GM19397 (cell line): ENCODE data around the gene CDC40.
A peak's percentile ranks its signal among the peaks of the same experiment; 100 is the strongest.

Experiments
- ATAC-seq: cut with Tn5 transposase; IDR thresholded peaks from one replicate; pipeline ENCODE4 v1.9.1; 2021; ENCODE audit warnings: mild to moderate bottlenecking, moderate library complexity; ENCODE audit not compliant: unreplicated experiment

Gene CDC40

GRCh38 chr6:110180228-110181008, at the start of gene CDC40:
Gene CDC40 (plus strand): TSS chr6:110180427. CDS start chr6:110180445, 18 bp downstream.
- ATAC-seq = peak; percentile 51

- ATAC-seq = no peak
These were observed 42.0 kb upstream of the CDC40 start for GRCh38 chr6:110137924-110138887.

GRCh38 chr6:110139052-110139451, 41.2 kb upstream of the CDC40 start:
- ATAC-seq = no peak

- ATAC-seq = no peak
These were observed 39.6 kb upstream of the CDC40 start for GRCh38 chr6:110140650-110141049.

- no peak for ATAC-seq
These were observed 32.4 kb upstream of the CDC40 start for GRCh38 chr6:110147870-110148269.

- ATAC-seq = no peak
These were observed 21.7 kb upstream of the CDC40 start for GRCh38 chr6:110158479-110158878.

GRCh38 chr6:110170081-110170480, 10.1 kb upstream of the CDC40 start:
- no peak for ATAC-seq

GRCh38 chr6:110173506-110174132, 6.6 kb upstream of the CDC40 start:
- no peak for ATAC-seq

GRCh38 chr6:110178626-110179405, 1.4 kb upstream of the CDC40 start:
- ATAC-seq = no peak

GRCh38 chr6:110179406-110180227, 610 bp upstream of the CDC40 start, which contains the start of gene WASF1:
Gene WASF1 (minus strand): TSS chr6:110179670. CDS start chr6:110127601, 52,069 bp downstream.
- ATAC-seq = peak; percentile 90

GRCh38 chr6:110181131-110182030, 1.2 kb downstream of the CDC40 start:
- ATAC-seq = no peak

GRCh38 chr6:110183292-110183885, 3.2 kb downstream of the CDC40 start:
- ATAC-seq = no peak

GRCh38 chr6:110185879-110186278, 5.7 kb downstream of the CDC40 start:
- peak; percentile 54 for ATAC-seq

GRCh38 chr6:110188791-110189190, 8.6 kb downstream of the CDC40 start:
- ATAC-seq = no peak

- no peak for ATAC-seq
These were observed 10.5 kb downstream of the CDC40 start for GRCh38 chr6:110190726-110191125.

- no peak for ATAC-seq
These were observed 11.2 kb downstream of the CDC40 start for GRCh38 chr6:110191477-110191876.

GRCh38 chr6:110195639-110196038, 15.4 kb downstream of the CDC40 start:
- ATAC-seq = no peak

GRCh38 chr6:110196874-110197273, 16.6 kb downstream of the CDC40 start:
- no peak for ATAC-seq
